GM12891 (cell line): ENCODE results near the gene ECPAS.

Experiments
- POLR2A ChIP-seq: IDR thresholded peaks from 2 replicates; pipeline ENCODE4 v1.6.1; 2011; ENCODE audit warnings: low read depth, low read length, control low read depth
- POLR2AphosphoS5 ChIP-seq: IDR thresholded peaks from 2 replicates; pipeline ENCODE4 v1.6.1; 2011; ENCODE audit warnings: low read depth, low read length, control low read depth
- SPI1 ChIP-seq: IDR thresholded peaks from 2 replicates; pipeline ENCODE4 v1.6.1; 2011; ENCODE audit warnings: low read depth, low read length, control low read depth

GRCh38 chr9:111412280-111412679 is 71.9 kb downstream of the ECPAS start:
- no peak for TF ChIP-seq POLR2AphosphoS5
- no peak for TF ChIP-seq POLR2A
- TF ChIP-seq SPI1 = no peak
